Measurements from ENCODE around the gene RTP1. TPM values are rescaled to one million over a fixed set of nuclear protein-coding genes. Genes with fewer than 3 reads are reported as not detected.
"Not testable (repeated sequence)": the region's sequence is repeated elsewhere in the genome, so short reads cannot be mapped to it uniquely, and the experiment has no call there.

The RTP1 gene
- total RNA-seq, 4 donors from 2014 or later = not detected

DNA sequence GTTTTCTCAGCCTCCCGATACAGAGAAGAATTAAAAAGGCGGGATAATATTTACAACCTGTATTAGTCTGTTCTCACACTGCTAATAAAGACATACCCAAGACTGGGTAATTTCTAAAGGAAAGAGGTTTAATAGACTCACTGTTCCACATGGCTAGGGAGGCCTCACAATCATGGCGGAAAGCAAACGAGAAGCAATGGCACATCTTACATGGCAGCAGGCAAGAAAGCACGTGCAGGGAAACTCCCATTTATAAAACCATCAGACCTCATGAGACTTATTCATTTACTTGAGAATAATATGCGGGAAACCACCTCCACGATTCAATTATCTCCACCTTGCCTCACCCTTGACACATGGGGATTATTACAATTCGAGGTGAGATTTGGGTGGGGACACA, 30.5 kb upstream of the RTP1 start:
- WGBS, 2 donors = 86 to 87% methylated on average over 8 of the region's 8 CpGs
- H3K4me3 ChIP-seq (ENCODE audit: low read depth, poor library complexity, severe bottlenecking) = no peak overlapping the region
- no peak for TF ChIP-seq POLR2A (IDR thresholded peaks at IDR 0.05)
- TF ChIP-seq, protein P1, sequence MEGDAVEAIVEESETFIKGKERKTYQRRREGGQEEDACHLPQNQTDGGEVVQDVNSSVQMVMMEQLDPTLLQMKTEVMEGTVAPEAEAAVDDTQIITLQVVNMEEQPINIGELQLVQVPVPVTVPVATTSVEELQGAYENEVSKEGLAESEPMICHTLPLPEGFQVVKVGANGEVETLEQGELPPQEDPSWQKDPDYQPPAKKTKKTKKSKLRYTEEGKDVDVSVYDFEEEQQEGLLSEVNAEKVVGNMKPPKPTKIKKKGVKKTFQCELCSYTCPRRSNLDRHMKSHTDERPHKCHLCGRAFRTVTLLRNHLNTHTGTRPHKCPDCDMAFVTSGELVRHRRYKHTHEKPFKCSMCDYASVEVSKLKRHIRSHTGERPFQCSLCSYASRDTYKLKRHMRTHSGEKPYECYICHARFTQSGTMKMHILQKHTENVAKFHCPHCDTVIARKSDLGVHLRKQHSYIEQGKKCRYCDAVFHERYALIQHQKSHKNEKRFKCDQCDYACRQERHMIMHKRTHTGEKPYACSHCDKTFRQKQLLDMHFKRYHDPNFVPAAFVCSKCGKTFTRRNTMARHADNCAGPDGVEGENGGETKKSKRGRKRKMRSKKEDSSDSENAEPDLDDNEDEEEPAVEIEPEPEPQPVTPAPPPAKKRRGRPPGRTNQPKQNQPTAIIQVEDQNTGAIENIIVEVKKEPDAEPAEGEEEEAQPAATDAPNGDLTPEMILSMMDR (IDR thresholded peaks at IDR 0.05) = no peak
- intact Hi-C loops (cut with DNase I; ENCODE audit: low total_unique reads) = loop anchor here (10.0 kb wide), 1 partner anchor 312 kb away; no protein-coding TSS in a partner anchor
- no peak for DNase-seq (ENCODE audit: low spot score in 2 of 2)

DNA sequence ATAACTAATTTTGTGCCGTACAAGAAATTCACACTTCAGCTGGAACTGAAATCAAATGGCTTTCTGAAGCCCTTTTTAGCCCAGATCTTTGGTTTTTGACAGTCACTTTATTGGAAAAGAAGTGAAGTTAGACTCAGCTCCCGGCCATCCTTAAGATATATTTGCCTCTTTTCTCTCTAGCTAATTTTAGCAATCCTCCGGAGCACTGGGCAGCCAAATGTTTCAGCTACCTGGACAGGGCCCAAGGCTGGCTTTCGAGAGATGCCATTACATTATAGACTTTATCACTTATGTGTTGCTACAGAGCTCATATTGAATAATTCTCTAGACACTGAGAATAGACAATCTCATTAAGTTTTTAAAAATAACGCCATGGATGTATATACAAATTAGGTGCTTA, 29.5 kb upstream of the RTP1 start:
- WGBS, 2 donors = 83 to 88% methylated on average over 5 of the region's 5 CpGs
- no peak for DNase-seq (ENCODE audit: low spot score in 2 of 2)
- intact Hi-C loops (cut with DNase I; ENCODE audit: low total_unique reads) = loop anchor here (10.0 kb wide), 1 partner anchor 313 kb away; no protein-coding TSS in a partner anchor
- no peak overlapping the region for H3K4me3 ChIP-seq (ENCODE audit: low read depth, poor library complexity, severe bottlenecking)
- no peak for TF ChIP-seq POLR2A (IDR thresholded peaks at IDR 0.05)
- TF ChIP-seq, protein P1 (IDR thresholded peaks at IDR 0.05) = no peak

GRCh38 chr3:187169231-187169960, 27.9 kb upstream of the RTP1 start:
- H3K4me3 ChIP-seq (ENCODE audit: low read depth, poor library complexity, severe bottlenecking) = no peak overlapping the region
- 77 to 81% methylated on average over 2 of the region's 2 CpGs for WGBS, 2 donors
- DNase-seq (ENCODE audit: low spot score in 2 of 2) = no peak
- TF ChIP-seq, protein P1 (IDR thresholded peaks at IDR 0.05) = no peak
- TF ChIP-seq POLR2A (IDR thresholded peaks at IDR 0.05) = no peak
- intact Hi-C loops (cut with DNase I; ENCODE audit: low total_unique reads) = loop anchor here (10.0 kb wide), 1 partner anchor 315 kb away; no protein-coding TSS in a partner anchor

GRCh38 chr3:187170911-187171310, 26.4 kb upstream of the RTP1 start:
- H3K4me3 ChIP-seq (ENCODE audit: low read depth, poor library complexity, severe bottlenecking); DNase-seq (ENCODE audit: low spot score in 2 of 2); intact Hi-C loops (cut with DNase I; ENCODE audit: low total_unique reads): not testable (repeated sequence)
- WGBS, 2 donors = 94 to 96% methylated on average over 5 of the region's 5 CpGs

DNA sequence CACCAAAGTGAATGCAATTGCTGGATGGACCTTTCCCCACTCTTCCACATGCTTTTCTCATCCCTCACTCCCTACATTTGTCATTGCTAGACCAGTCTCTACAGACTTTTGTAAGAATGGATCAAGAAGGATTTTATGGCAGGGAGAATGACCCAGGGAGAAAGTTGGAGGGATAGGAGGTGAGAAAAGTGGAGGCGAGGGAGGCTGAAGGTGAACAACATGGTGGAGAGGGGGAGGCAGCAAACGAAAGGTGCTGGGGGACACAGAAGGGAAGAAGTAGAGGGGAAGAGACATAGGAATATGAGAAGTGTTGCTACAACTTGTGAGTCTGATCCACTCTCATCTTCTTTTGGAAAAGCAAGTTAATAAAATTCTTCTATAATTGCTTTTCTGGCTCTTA, 24.4 kb upstream of the RTP1 start:
- no peak for TF ChIP-seq POLR2A (IDR thresholded peaks at IDR 0.05)
- TF ChIP-seq, protein P1 (IDR thresholded peaks at IDR 0.05) = no peak
- no peak overlapping the region for H3K4me3 ChIP-seq (ENCODE audit: low read depth, poor library complexity, severe bottlenecking)
- 91 to 93% methylated on average over 2 of the region's 2 CpGs for WGBS, 2 donors
- intact Hi-C loops (cut with DNase I; ENCODE audit: low total_unique reads) = no loop called here
- DNase-seq (ENCODE audit: low spot score in 2 of 2) = no peak

GRCh38 chr3:187181454-187182170, 15.7 kb upstream of the RTP1 start:
- no peak overlapping the region for H3K4me3 ChIP-seq (ENCODE audit: low read depth, poor library complexity, severe bottlenecking)
- intact Hi-C loops (cut with DNase I; ENCODE audit: low total_unique reads) = no loop called here
- WGBS, 2 donors = 94 to 96% methylated on average over 7 of the region's 7 CpGs
- no peak for TF ChIP-seq POLR2A (IDR thresholded peaks at IDR 0.05)
- TF ChIP-seq, protein P1 (IDR thresholded peaks at IDR 0.05) = no peak
- DNase-seq (ENCODE audit: low spot score in 2 of 2) = no peak
